Adrenal gland (tissue), 19 donors: ENCODE measurements around the gene CDH4. TPM values are rescaled to one million over a fixed set of nuclear protein-coding genes. Genes with fewer than 3 reads are reported as not detected.

Source experiments
- DNase-seq, 7 donors: peaks; one replicate each; pipeline ENCODE4 v3.0.0-alpha.2; 2019 to 2020
- H3K27ac ChIP-seq, 5 donors: fragments of 200-600 bp; sonication (generic) in 4 of 5; 1 replicate in 3 of 5; 2 replicates in 2 of 5; pipeline versions ENCODE4 v1.5.1 to v1.8.0; 2016 to 2020; ENCODE audit warnings: mild to moderate bottlenecking in 1 of 5
- H3K27me3 ChIP-seq: fragments of 200-600 bp; 2 replicates; pipeline ENCODE4 v1.8.0; 2021
- H3K36me3 ChIP-seq, 2 donors: fragments of 200-600 bp; replicated peaks in 1 of 2; 1 replicate in 1 of 2; 2 replicates in 1 of 2; pipeline versions ENCODE4 v1.5.1 to v1.8.0; 2018 to 2022
- H3K4me1 ChIP-seq, 2 donors: fragments of 200-600 bp; replicated peaks in 1 of 2; 1 replicate in 1 of 2; 2 replicates in 1 of 2; pipeline versions ENCODE4 v1.5.1 to v1.8.0; 2018 to 2021
- H3K4me3 ChIP-seq, 4 donors: fragments of 200-600 bp; sonication (generic) in 3 of 4; one replicate each; pipeline ENCODE4 v1.5.1; 2016 to 2018
- H3K9me3 ChIP-seq, 3 donors: fragments of 200-600 bp; sonication (generic) in 1 of 3; replicated peaks in 1 of 3; 1 replicate in 2 of 3; 2 replicates in 1 of 3; pipeline versions ENCODE4 v1.5.1 to v1.8.0; 2016 to 2021
- POLR2A ChIP-seq, 2 donors: fragments of 450-650 bp; IDR thresholded peaks; one replicate each; pipeline ENCODE4 v1.6.1; 2017; ENCODE audit warnings: antibody characterized with exemption in 2 of 2, mild to moderate bottlenecking in 2 of 2, moderate library complexity in 1 of 2
- WGBS, 4 donors: extraction: QIAGEN DNeasy Blood & Tissue Kit in 2 of 4; methylation state at CpG; one replicate each; pipeline versions ENCODE4 v1.1.5 to v1.1.7; 2013 to 2017; 5-methylcytosine and 5-hydroxymethylcytosine counted together
- intact Hi-C, 2 donors: fragments of 100-400 bp; cut with DNase I; formaldehyde crosslinking; loops; one replicate each; pipeline versions ENCODE4 v1.14.1 to v1.15.0; 2022 to 2023
- long read RNA-seq, 10 donors: library from polyadenylated mRNA in 3 of 10; unstranded in 2 of 10; stranded (forward) in 1 of 10; transcript quantifications; one replicate each; pipeline ENCODE4 v2.0.0 and lab custom pipeline, GENCODE V29; 2021 to 2026
- polyA plus RNA-seq, 3 donors: library from polyadenylated mRNA; stranded (reverse); fragments of 200-250 nt in 2 of 3; fragments of 350-450 nt in 1 of 3; fragmentation: Illumina TruSeq in 1 of 3; extraction: RNeasy Lipid Tissue Mini Kit (QIAGEN cat#74804) in 1 of 3; gene quantifications; one replicate each; pipeline ENCODE4 v1.2.3, GENCODE V29; 2013 to 2014
- total RNA-seq, 9 donors: library from RNA; depleted of rRNA in 4 of 9; stranded (reverse); fragments of >200 nt in 4 of 9; fragments of 120-200 nt in 1 of 9; fragmentation: NEBNext Ultra II Directional in 1 of 9; extraction: Animal tissue kit (Norgen Biotek cat#: 25700) in 1 of 9; gene quantifications; one replicate each; pipeline versions ENCODE4 v1.1.0 to v1.2.4, GENCODE V29; 2013 to 2023
- TF ChIP-seq, protein P1 (sequence below), 6 experiments: fragments of 450-650 bp in 4 of 6; fragments of 200-600 bp in 2 of 6; sonication (generic) in 1 of 6; IDR thresholded peaks; 1 replicate in 5 of 6; 2 replicates in 1 of 6; pipeline versions ENCODE4 v1.5.1 to v1.8.0; 2016 to 2021; ENCODE audit warnings: antibody characterized with exemption in 6 of 6, mild to moderate bottlenecking in 2 of 6, moderate library complexity in 1 of 6
- donor health status: healthy with polysubstance abuse.
- donor health status: Bipolar disorder and iron deficiency.
- donor health status: DM: yes; HTN: yes; CAD: no.
- donor health status: DM: no; HTN: no; CAD: no.
- donor health status: DM: no; HTN: no; CAD: no.
- donor health status: DM: yes; HTN: yes; CAD: no.

Gene CDH4
- under 1 TPM in 6 of 9 donors, not detected in 3; 0.08 to 0.53 (median 0.23) TPM for total RNA-seq
- polyA plus RNA-seq, result under 1 TPM; 0.11 to 0.40 (median 0.20) TPM
- long read RNA-seq, donor 1, partial matches to known transcripts, result 5 of 5 reads
- long read RNA-seq, donor 1, other reads (novel, unspliced or antisense), result 0 of 5 reads
- long read RNA-seq, donor 2, partial matches to known transcripts, result 41 of 46 reads
- long read RNA-seq, donor 2, other reads (novel, unspliced or antisense), result 5 of 46 reads
- long read RNA-seq, donor 3, partial matches to known transcripts, result 8 of 8 reads
- long read RNA-seq, donor 3, other reads (novel, unspliced or antisense), result 0 of 8 reads
- long read RNA-seq, donor 4, result 0 reads
- long read RNA-seq, donor 5, result 0 reads
- long read RNA-seq, donor 6, result 0 reads
- long read RNA-seq, donor 7, partial matches to known transcripts, result 0 of 6 reads
- long read RNA-seq, donor 7, other reads (novel, unspliced or antisense), result 6 of 6 reads
- long read RNA-seq, donor 8, partial matches to known transcripts, result 118 of 118 reads
- long read RNA-seq, donor 8, other reads (novel, unspliced or antisense), result 0 of 118 reads
- long read RNA-seq, donor 9, partial matches to known transcripts, result 27 of 27 reads
- long read RNA-seq, donor 9, other reads (novel, unspliced or antisense), result 0 of 27 reads
- long read RNA-seq, donor 10, partial matches to known transcripts, result 0 of 9 reads
- long read RNA-seq, donor 10, other reads (novel, unspliced or antisense), result 9 of 9 reads

GRCh38 chr20:61251529-61252393, at the start of gene CDH4:
TSS of gene CDH4 (plus strand) at chr20:61252261.
- H3K27ac ChIP-seq, result no peak within 1 kb of the TSS
- intact Hi-C loops, result no loop called here
- no peak for DNase-seq
- 5 to 14% (median 6%) methylated on average over 12 to 78 of the region's 78 CpGs for WGBS, 4 donors
- H3K4me3 ChIP-seq, result no peak within 1 kb of the TSS
- H3K4me1 ChIP-seq, result no peaks in the 10 kb centered on the region
- peaks cover 58% of the 10 kb centered on the region for H3K27me3 ChIP-seq
- H3K9me3 ChIP-seq, result no peaks in the 10 kb centered on the region
- no peaks in the 10 kb centered on the region for H3K36me3 ChIP-seq
- TF ChIP-seq, protein P1, sequence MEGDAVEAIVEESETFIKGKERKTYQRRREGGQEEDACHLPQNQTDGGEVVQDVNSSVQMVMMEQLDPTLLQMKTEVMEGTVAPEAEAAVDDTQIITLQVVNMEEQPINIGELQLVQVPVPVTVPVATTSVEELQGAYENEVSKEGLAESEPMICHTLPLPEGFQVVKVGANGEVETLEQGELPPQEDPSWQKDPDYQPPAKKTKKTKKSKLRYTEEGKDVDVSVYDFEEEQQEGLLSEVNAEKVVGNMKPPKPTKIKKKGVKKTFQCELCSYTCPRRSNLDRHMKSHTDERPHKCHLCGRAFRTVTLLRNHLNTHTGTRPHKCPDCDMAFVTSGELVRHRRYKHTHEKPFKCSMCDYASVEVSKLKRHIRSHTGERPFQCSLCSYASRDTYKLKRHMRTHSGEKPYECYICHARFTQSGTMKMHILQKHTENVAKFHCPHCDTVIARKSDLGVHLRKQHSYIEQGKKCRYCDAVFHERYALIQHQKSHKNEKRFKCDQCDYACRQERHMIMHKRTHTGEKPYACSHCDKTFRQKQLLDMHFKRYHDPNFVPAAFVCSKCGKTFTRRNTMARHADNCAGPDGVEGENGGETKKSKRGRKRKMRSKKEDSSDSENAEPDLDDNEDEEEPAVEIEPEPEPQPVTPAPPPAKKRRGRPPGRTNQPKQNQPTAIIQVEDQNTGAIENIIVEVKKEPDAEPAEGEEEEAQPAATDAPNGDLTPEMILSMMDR (IDR thresholded peaks at IDR 0.05), result no peak
- no peak for TF ChIP-seq POLR2A (IDR thresholded peaks at IDR 0.05)

DNA sequence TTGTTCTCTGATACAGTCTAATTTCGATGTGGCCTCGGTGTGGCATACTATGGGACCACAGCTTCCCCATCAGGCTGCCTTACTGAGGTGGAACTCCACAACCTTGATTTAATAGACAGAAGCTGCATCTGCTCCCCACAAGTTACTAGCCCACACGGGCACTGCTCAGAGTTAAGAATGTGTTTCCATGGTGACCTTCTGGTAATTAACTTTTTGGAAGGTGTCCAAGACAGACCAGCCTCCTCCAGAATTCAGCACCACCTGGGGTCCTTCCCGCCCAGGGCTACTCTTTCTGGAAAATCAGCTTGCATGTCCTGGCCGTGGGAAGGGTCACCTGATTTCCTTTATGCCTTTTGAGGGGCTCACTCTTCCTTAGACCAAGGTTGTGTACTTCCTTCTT, 48.7 kb upstream of the CDH4 start:
- H3K27me3 ChIP-seq, result peaks cover 4% of the 10 kb centered on the region
- no peaks in the 10 kb centered on the region for H3K4me1 ChIP-seq
- no peaks in the 10 kb centered on the region for H3K36me3 ChIP-seq
- TF ChIP-seq, protein P1 (IDR thresholded peaks at IDR 0.05), result no peak
- no peak for TF ChIP-seq POLR2A (IDR thresholded peaks at IDR 0.05)
- H3K9me3 ChIP-seq, result no peaks in the 10 kb centered on the region
- H3K4me3 ChIP-seq, result no peak overlapping the region
- no peak for DNase-seq
- intact Hi-C loops, result no loop called here
- WGBS, 4 donors, result 44 to 63% (median 58%) methylated on average over 5 of the region's 5 CpGs
- no peak overlapping the region for H3K27ac ChIP-seq

GRCh38 chr20:61204206-61204605, 47.9 kb upstream of the CDH4 start:
- WGBS, 4 donors, result 78 to 84% (median 80%) methylated on average over 8 of the region's 8 CpGs
- DNase-seq, result no peak
- H3K4me1 ChIP-seq, result no peaks in the 10 kb centered on the region
- H3K9me3 ChIP-seq, result no peaks in the 10 kb centered on the region
- H3K27me3 ChIP-seq, result no peaks in the 10 kb centered on the region
- intact Hi-C loops, result no loop called here
- H3K4me3 ChIP-seq, result no peak overlapping the region
- TF ChIP-seq POLR2A (IDR thresholded peaks at IDR 0.05), result no peak
- TF ChIP-seq, protein P1 (IDR thresholded peaks at IDR 0.05), result no peak
- H3K27ac ChIP-seq, result no peak overlapping the region
- no peaks in the 10 kb centered on the region for H3K36me3 ChIP-seq

GRCh38 chr20:61205769-61206168, 46.3 kb upstream of the CDH4 start:
- Histone ChIP-seq H3K27me3 (no peaks in the 10 kb centered on the region), H3K4me3 (no peak overlapping the region), H3K9me3 (no peaks in the 10 kb centered on the region), H3K4me1 (no peaks in the 10 kb centered on the region), H3K27ac (no peak overlapping the region), H3K36me3 (no peaks in the 10 kb centered on the region)
- TF ChIP-seq POLR2A (IDR thresholded peaks at IDR 0.05), result no peak
- TF ChIP-seq, protein P1 (IDR thresholded peaks at IDR 0.05), result no peak
- 59 to 74% (median 70%) methylated on average over 5 to 6 of the region's 6 CpGs for WGBS, 4 donors
- DNase-seq, result no peak
- intact Hi-C loops, result no loop called here
